Peyer's patch (tissue), 4 donors: ENCODE data around the gene ATP2B2.

Experiments used
- CTCF ChIP-seq, 6 experiments: fragments of 450-650 bp in 4 of 6; fragments of 200-600 bp in 2 of 6; sonication (generic) in 1 of 6; IDR thresholded peaks; one replicate each; pipeline ENCODE4 v1.5.1; 2017 to 2019; ENCODE audit warnings: antibody characterized with exemption in 6 of 6, mild to moderate bottlenecking in 3 of 6, moderate library complexity in 1 of 6
- POLR2A ChIP-seq, 2 donors: fragments of 450-650 bp; IDR thresholded peaks; one replicate each; pipeline ENCODE4 v1.5.1; 2017; ENCODE audit warnings: antibody characterized with exemption in 2 of 2, mild to moderate bottlenecking in 2 of 2, moderate library complexity in 2 of 2

GRCh38 chr3:10381336-10381735 is 124.0 kb downstream of the ATP2B2 start:
- no peak for TF ChIP-seq CTCF (IDR thresholded peaks at IDR 0.05)
- TF ChIP-seq POLR2A (IDR thresholded peaks at IDR 0.05): no peak
